T-cell (primary cell): ENCODE measurements around the gene ZBED1. TPM values are rescaled to one million over a fixed set of nuclear protein-coding genes. Genes with fewer than 3 reads are reported as not detected.
"Not testable (repeated sequence)": the region's sequence is repeated elsewhere in the genome, so short reads cannot be mapped to it uniquely, and the experiment has no call there.

Experiments
- ATAC-seq, 4 experiments: fragments of 200-7000 bp in 3 of 4; fragments of 150-1000 bp in 1 of 4; cut with Tn5 transposase; replicated peaks in 1 of 4; 1 replicate in 3 of 4; 2 replicates in 1 of 4; pipeline ENCODE4 v1.10.0; 2021; ENCODE audit warnings: moderate library complexity in 3 of 4, mild to moderate bottlenecking in 2 of 4, moderate number of reproducible peaks in 1 of 4
- CTCF ChIA-PET, 2 donors: fragments of 300-600 bp; sonication (Branson Sonifier 250); formaldehyde crosslinking; loops; one replicate each; lab custom pipeline; 2022; ENCODE audit warnings: antibody characterized with exemption in 2 of 2; lab: Charles Lee
- POLR2A ChIA-PET, 2 donors: fragments of 300-600 bp; sonication (Branson Sonifier 250); formaldehyde crosslinking; loops; one replicate each; lab custom pipeline; 2022; ENCODE audit warnings: antibody characterized with exemption in 2 of 2; lab: Charles Lee
- DNase-seq, 35 experiments: peaks; one replicate each; pipeline versions ENCODE4 v3.0.0 to v3.0.0-alpha.2; 2013 to 2023
- H3K27ac ChIP-seq: one replicate; pipeline ENCODE4 v1.5.1; 2013; ENCODE audit warnings: low read length
- H3K27me3 ChIP-seq, 2 experiments: replicated peaks in 1 of 2; 1 replicate in 1 of 2; 2 replicates in 1 of 2; pipeline versions ENCODE4 v1.6.1 to v1.7.0; 2013; ENCODE audit warnings: low read length in 1 of 2, mixed read lengths in 1 of 2; ENCODE audit not compliant: control insufficient read depth in 2 of 2, insufficient read depth in 2 of 2; ENCODE audit errors: extremely low read depth in 1 of 2
- H3K36me3 ChIP-seq, 2 donors: 1 replicate in 1 of 2; 2 replicates in 1 of 2; pipeline versions ENCODE4 v1.6.1 to v1.7.0; 2013; ENCODE audit warnings: low read length in 1 of 2; ENCODE audit not compliant: control insufficient read depth in 2 of 2, insufficient read depth in 1 of 2; ENCODE audit errors: extremely low read depth in 1 of 2
- H3K4me1 ChIP-seq, 2 experiments: 1 replicate in 1 of 2; 2 replicates in 1 of 2; pipeline versions ENCODE4 v1.6.1 to v1.7.0; 2013; ENCODE audit warnings: low read length in 2 of 2, mixed read lengths in 1 of 2; ENCODE audit not compliant: insufficient read depth in 2 of 2, control insufficient read depth in 1 of 2; ENCODE audit errors: extremely low read depth in 1 of 2
- H3K4me3 ChIP-seq, 2 donors: 1 replicate in 1 of 2; 2 replicates in 1 of 2; pipeline versions ENCODE4 v1.5.1 to v1.7.0; 2013; ENCODE audit warnings: mild to moderate bottlenecking in 2 of 2, low read length in 1 of 2, moderate library complexity in 1 of 2; ENCODE audit not compliant: control insufficient read depth in 1 of 2; ENCODE audit errors: extremely low read depth in 1 of 2
- H3K9me3 ChIP-seq: 2 replicates; pipeline ENCODE4 v1.7.0; 2013
- H3K27ac Mint-ChIP-seq, 2 donors: one replicate each; pipeline ENCODE4 v1.8.0; 2020 to 2021; ENCODE audit warnings: mild to moderate bottlenecking in 2 of 2, mixed read lengths in 2 of 2
- H3K27me3 Mint-ChIP-seq, 2 donors: one replicate each; pipeline ENCODE4 v1.8.0; 2021 to 2022; ENCODE audit warnings: mixed read lengths in 2 of 2
- H3K36me3 Mint-ChIP-seq: one replicate; pipeline ENCODE4 v1.8.0; 2021; ENCODE audit warnings: mixed read lengths
- H3K4me1 Mint-ChIP-seq, 3 donors: one replicate each; pipeline ENCODE4 v1.8.0; 2020 to 2022; ENCODE audit warnings: mixed read lengths in 3 of 3, mild to moderate bottlenecking in 1 of 3
- H3K4me3 Mint-ChIP-seq, 3 donors: one replicate each; pipeline ENCODE4 v1.8.0; 2020 to 2022; ENCODE audit warnings: mild to moderate bottlenecking in 3 of 3, mixed read lengths in 3 of 3, moderate library complexity in 3 of 3
- H3K9me3 Mint-ChIP-seq, 3 donors: one replicate each; pipeline ENCODE4 v1.8.0; 2020 to 2022; ENCODE audit warnings: mixed read lengths in 3 of 3
- WGBS: methylation state at CpG from one replicate; pipeline ENCODE4 v1.1.5; 2013; ENCODE audit warnings: missing lambda C conversion rate; ENCODE audit not compliant: insufficient coverage; 5-methylcytosine and 5-hydroxymethylcytosine counted together
- total RNA-seq, 35 experiments: library from RNA in 6 of 35; stranded (reverse) in 6 of 35; fragments of 120-200 nt in 1 of 35; gene quantifications; one replicate each; pipeline versions ENCODE4 v1.2.1 to v1.2.4 and lab custom pipeline; 2013 to 2026

The ZBED1 gene
- total RNA-seq, 5 donors from 2014 or later (not counting 1 experiment from before 2014, with no cell fraction given), result 17.7 to 42.6 (median 31.2) TPM

DNA sequence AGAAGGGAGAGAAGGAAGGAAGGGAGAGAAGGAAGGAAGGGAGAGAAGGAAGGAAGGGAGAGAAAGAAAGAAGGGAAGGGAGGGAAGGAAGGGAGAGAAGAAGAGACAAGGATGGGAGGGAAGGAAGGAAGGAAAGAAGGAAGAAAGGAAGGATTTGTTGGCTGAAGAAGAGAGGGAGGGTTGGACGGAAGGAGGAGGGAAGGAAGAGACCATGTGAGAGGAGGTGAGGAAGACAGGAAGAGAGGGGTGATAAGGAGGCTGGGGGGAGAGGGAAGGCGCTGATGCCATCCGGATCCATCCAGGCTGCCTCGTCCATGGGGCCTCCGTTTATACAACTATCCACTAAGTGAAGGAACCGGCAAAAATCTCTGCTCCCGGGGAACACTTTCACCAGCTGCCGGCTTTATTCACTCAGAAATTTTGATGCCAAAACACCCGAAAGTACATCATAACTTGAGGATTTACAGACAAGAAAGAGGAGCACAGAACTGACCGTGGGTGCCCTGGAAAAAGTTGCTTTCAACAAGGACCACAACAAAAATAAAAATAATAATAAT, 14.9 kb downstream of the ZBED1 start:
- peaks cover 16 to 38% of the 10 kb centered on the region in 2 donors for H3K36me3 ChIP-seq
- no peak for ATAC-seq

DNA sequence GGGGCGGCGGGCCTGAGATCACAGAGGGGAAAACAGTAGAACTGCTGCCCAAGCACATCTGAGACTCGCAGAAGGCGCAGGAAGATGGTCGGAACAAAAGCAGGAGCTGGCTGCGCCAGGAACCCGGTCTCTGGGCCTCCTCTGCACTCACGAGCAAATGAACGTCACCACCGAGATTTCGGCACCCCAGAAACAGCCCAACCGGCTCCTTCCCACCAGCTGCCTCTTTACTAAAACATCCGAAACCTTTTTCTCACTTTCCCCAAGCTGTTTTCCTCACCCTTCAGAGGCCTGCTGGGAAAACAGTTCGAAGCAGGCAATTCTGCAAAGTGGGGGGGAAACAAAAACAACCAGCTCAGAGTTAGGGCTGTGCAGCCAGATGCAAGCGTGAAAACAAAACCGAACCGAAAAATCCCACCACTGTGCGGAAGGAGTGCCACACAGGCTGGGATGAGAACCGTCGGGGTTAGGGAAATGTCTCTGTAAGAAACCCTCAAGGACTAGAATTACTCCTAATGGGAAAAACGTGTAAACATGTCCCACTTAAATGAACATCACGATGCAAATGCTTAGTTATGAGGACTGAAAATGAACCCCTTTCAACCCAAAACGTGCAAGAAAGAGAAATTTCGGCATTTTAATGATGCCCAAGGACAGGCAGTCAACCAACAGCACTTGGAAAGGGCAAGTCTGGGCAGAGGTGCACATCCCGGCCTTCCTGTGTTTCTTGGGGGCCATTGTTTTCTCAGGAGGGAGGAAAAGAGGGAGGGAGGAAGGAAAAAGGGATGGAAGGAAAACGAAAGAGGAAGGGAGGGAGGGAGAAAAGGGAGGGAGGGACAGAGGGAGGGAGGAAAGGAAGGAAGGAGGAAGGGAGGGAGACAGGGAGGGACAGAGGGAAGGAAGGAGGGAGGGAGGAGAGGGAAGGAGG, 15.8 kb downstream of the ZBED1 start:
- Histone ChIP-seq H3K9me3 (no peaks in the 10 kb centered on the region), H3K27ac (no peak overlapping the region), H3K4me3 (no peak overlapping the region), H3K4me1 (no peaks in the 10 kb centered on the region), H3K27me3 (no peaks in the 10 kb centered on the region), H3K36me3 (peaks cover 9 to 33% of the 10 kb centered on the region in 2 donors)
- ATAC-seq (no peak), DNase-seq (no peak)
- 97% methylated on average over 18 of the region's 26 CpGs for WGBS
- Mint-ChIP-seq H3K4me3 (no peak overlapping the region), H3K27me3 (no peaks in the 10 kb centered on the region), H3K9me3 (peaks cover 0 to 3% (median 3%) of the 10 kb centered on the region in 3 donors), H3K27ac (no peak overlapping the region), H3K36me3 (peaks cover 22% of the 10 kb centered on the region), H3K4me1 (peaks cover 0 to 2% (median 2%) of the 10 kb centered on the region in 3 donors)
- ChIA-PET POLR2A (no interaction called here), CTCF (no interaction called here)

More for the DNA sequence above, 14.9 kb downstream of the ZBED1 start:
- 94% methylated on average over 3 of the region's 10 CpGs for WGBS
- H3K36me3 Mint-ChIP-seq, result peaks cover 26% of the 10 kb centered on the region
- H3K4me3 Mint-ChIP-seq, result no peak overlapping the region
- CTCF ChIA-PET, result no interaction called here
- H3K27ac ChIP-seq, result no peak overlapping the region
- no peak overlapping the region for H3K4me3 ChIP-seq
- H3K27ac Mint-ChIP-seq, result no peak overlapping the region
- H3K9me3 ChIP-seq, result no peaks in the 10 kb centered on the region
- no peaks in the 10 kb centered on the region for H3K4me1 ChIP-seq
- no peaks in the 10 kb centered on the region for H3K27me3 ChIP-seq
- H3K4me1 Mint-ChIP-seq, result peaks cover 0 to 2% (median 2%) of the 10 kb centered on the region in 3 donors
- POLR2A ChIA-PET, result no interaction called here
- H3K9me3 Mint-ChIP-seq, result no peaks in the 10 kb centered on the region
- DNase-seq, result no peak
- H3K27me3 Mint-ChIP-seq, result no peaks in the 10 kb centered on the region

DNA sequence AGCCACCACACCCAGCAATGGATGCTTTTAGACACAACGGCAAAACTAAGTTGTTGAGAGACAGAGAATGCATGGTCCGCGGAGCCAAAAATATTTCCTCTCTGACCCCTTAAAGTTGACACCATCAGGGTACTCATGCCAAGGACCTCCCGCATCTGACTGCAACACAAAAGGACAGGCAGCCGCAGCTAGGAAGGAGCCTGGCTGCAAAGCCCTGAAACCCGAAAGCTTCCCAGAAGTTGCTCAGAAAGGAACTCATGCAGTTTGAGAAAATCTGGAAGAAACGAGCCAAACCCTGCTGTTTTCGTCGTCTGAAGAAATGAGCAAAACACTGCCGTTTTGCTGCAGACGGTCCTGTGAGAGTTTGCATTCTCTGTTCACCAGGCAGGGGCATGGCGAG, 16.5 kb downstream of the ZBED1 start:
- ChIA-PET CTCF (no interaction called here), POLR2A (no interaction called here)
- H3K27me3 Mint-ChIP-seq, result no peaks in the 10 kb centered on the region
- Histone ChIP-seq H3K4me1 (no peaks in the 10 kb centered on the region), H3K4me3 (no peak overlapping the region), H3K27me3 (no peaks in the 10 kb centered on the region), H3K27ac (no peak overlapping the region), H3K36me3 (peaks cover 9 to 26% of the 10 kb centered on the region in 2 donors), H3K9me3 (no peaks in the 10 kb centered on the region)
- no peak for DNase-seq
- no peak overlapping the region for H3K27ac Mint-ChIP-seq
- H3K9me3 Mint-ChIP-seq, result peaks cover 0 to 7% (median 7%) of the 10 kb centered on the region in 3 donors
- H3K36me3 Mint-ChIP-seq, result peaks cover 22% of the 10 kb centered on the region
- H3K4me1 Mint-ChIP-seq, result peaks cover 0 to 2% (median 2%) of the 10 kb centered on the region in 3 donors
- ATAC-seq, result no peak
- 95% methylated on average over 9 of the region's 12 CpGs for WGBS
- H3K4me3 Mint-ChIP-seq, result no peak overlapping the region

DNA sequence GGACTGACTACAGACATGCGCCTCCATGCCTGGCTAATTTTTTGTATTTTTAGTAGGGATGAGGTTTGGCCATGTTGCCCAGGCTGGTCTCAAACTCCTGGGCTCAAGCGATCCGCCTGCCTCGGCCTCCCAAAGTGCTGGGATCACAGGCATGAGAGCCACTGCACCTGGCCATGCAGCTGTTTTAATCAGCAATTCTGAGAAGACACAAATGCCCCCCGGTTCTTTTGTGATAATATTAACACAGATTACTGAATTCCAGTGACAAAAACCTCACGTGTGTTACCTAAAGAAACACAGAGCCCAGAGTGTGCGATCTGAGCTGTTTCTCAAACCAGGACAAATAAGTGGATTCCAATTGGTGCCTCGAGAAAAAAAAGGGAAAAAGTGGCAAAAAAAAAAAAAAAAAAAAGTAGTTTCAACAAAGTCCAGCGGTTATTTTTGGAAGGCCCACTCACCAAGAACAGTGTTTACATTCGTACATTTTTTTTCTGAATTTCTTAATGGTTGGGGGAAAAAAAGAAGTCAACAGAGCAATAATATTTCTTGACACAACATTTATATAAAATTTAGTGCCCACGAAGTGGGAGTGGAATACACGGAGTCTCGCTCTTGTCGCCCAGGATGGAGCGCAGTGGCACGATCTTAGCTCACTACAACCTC, 17.2 kb downstream of the ZBED1 start:
- no peak overlapping the region for H3K4me3 Mint-ChIP-seq
- H3K27me3 Mint-ChIP-seq, result no peaks in the 10 kb centered on the region
- H3K36me3 Mint-ChIP-seq, result peaks cover 18% of the 10 kb centered on the region
- H3K9me3 ChIP-seq, result no peaks in the 10 kb centered on the region
- H3K27ac ChIP-seq, result no peak overlapping the region
- H3K4me1 Mint-ChIP-seq, result peaks cover 2 to 3% (median 2%) of the 10 kb centered on the region in 3 donors
- no peaks in the 10 kb centered on the region for H3K27me3 ChIP-seq
- no peak for ATAC-seq
- H3K4me1 ChIP-seq, result no peaks in the 10 kb centered on the region
- ChIA-PET POLR2A (no interaction called here), CTCF (no interaction called here)
- peaks cover 0 to 7% (median 7%) of the 10 kb centered on the region in 3 donors for H3K9me3 Mint-ChIP-seq
- no peak overlapping the region for H3K4me3 ChIP-seq
- peaks cover 6 to 18% of the 10 kb centered on the region in 2 donors for H3K36me3 ChIP-seq
- DNase-seq, result no peak
- no peak overlapping the region for H3K27ac Mint-ChIP-seq
- 93% methylated on average over 10 of the region's 16 CpGs for WGBS

DNA sequence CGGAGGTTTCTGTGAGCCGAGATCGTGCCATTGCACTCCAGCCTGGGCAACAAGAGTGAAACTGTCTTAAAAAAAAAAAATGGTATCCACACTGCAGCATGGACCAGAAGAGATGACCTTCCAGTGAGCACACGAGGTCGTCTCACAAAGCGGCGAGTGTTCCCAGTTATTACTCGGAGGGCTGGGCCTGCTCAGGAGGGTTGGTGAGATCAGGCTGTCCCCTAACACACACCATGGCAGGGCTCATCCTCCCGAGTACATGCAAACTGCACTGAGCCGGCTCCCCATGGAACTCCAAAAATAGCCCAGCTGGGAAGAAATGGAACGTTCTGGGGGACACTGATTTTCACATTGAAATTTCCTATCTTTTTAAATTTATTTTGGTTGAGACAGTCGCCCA, 19.2 kb downstream of the ZBED1 start:
- CTCF ChIA-PET, H3K9me3 ChIP-seq, ATAC-seq, H3K4me3 ChIP-seq, H3K27me3 Mint-ChIP-seq, POLR2A ChIA-PET, H3K27ac Mint-ChIP-seq, H3K27me3 ChIP-seq, DNase-seq, H3K4me1 ChIP-seq, H3K4me3 Mint-ChIP-seq, H3K27ac ChIP-seq, H3K9me3 Mint-ChIP-seq, H3K36me3 ChIP-seq: not testable (repeated sequence)
- Mint-ChIP-seq H3K36me3 (peaks cover 20% of the 10 kb centered on the region), H3K4me1 (peaks cover 2 to 13% (median 4%) of the 10 kb centered on the region in 3 donors)
- 96% methylated on average over 3 of the region's 12 CpGs for WGBS

DNA sequence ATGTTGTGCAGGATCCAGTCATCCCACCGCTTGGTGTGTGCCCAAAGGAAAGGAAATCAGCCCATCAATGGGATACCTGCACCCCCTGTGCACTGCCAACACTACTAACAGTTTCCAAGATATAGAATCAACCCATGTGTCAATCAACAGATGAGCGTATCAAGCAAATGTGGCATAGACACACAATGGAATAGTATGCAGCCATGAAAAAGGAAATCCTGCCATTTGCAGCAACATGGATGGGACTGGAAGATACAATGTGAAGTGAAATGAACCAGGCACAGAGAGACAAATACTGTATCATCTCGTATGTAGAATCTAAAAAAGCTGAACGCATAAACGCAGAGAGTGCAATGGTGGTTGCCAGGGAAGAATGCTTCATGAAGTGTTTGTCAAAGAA, 20.8 kb downstream of the ZBED1 start:
- H3K4me1 ChIP-seq, DNase-seq, H3K4me3 ChIP-seq, CTCF ChIA-PET, H3K36me3 ChIP-seq, POLR2A ChIA-PET, H3K27me3 Mint-ChIP-seq, H3K27me3 ChIP-seq, H3K4me3 Mint-ChIP-seq, H3K9me3 ChIP-seq, H3K27ac Mint-ChIP-seq, H3K9me3 Mint-ChIP-seq, ATAC-seq, H3K27ac ChIP-seq: not testable (repeated sequence)
- H3K36me3 Mint-ChIP-seq, result peaks cover 20% of the 10 kb centered on the region
- 94% methylated on average over 3 of the region's 5 CpGs for WGBS
- peaks cover 8 to 13% (median 8%) of the 10 kb centered on the region in 3 donors for H3K4me1 Mint-ChIP-seq
